Activated naive CD8-positive, alpha-beta T cell treated with anti-CD3 and anti-CD28 coated beads, Interleukin-2, amount 10 ng/mL, durations not matched to agents 7 days and 5 days (primary cell): ENCODE results near the gene ENTPD3. TPM values are rescaled to one million over a fixed set of nuclear protein-coding genes. Genes with fewer than 3 reads are reported as not detected.

Experiments
- ATAC-seq: fragments of 150-1000 bp; cut with Tn5 transposase; one replicate; pipeline ENCODE4 v1.10.0; 2021; ENCODE audit warnings: low read depth, moderate library complexity
- POLR2A ChIA-PET: fragments of 350-600 bp; sonication (Branson Sonifier 250); formaldehyde crosslinking; loops from one replicate; lab custom pipeline; 2021; ENCODE audit warnings: antibody characterized with exemption; lab: Charles Lee
- DNase-seq: peaks from one replicate; pipeline ENCODE4 v3.0.0; 2021
- H3K27ac Mint-ChIP-seq: one replicate; pipeline ENCODE4 v1.8.0; 2022; ENCODE audit warnings: mild to moderate bottlenecking, mixed read lengths
- H3K27me3 Mint-ChIP-seq: one replicate; pipeline ENCODE4 v1.8.0; 2022; ENCODE audit warnings: mild to moderate bottlenecking, moderate library complexity, mixed read lengths
- H3K36me3 Mint-ChIP-seq: one replicate; pipeline ENCODE4 v1.8.0; 2021; ENCODE audit warnings: mild to moderate bottlenecking, mixed read lengths
- H3K4me1 Mint-ChIP-seq: one replicate; pipeline ENCODE4 v1.8.0; 2021; ENCODE audit warnings: mixed read lengths
- H3K4me3 Mint-ChIP-seq: one replicate; pipeline ENCODE4 v1.8.0; 2022; ENCODE audit warnings: mild to moderate bottlenecking, moderate library complexity, mixed read lengths
- H3K9me3 Mint-ChIP-seq: one replicate; pipeline ENCODE4 v1.8.0; 2021; ENCODE audit warnings: mixed read lengths
- total RNA-seq, 2 experiments: library from RNA; stranded (reverse); gene quantifications; one replicate each; pipeline ENCODE4 v1.2.3, GENCODE V29; 2021

Gene ENTPD3
- total RNA-seq, 2 experiments from 2014 or later, result not detected

DNA sequence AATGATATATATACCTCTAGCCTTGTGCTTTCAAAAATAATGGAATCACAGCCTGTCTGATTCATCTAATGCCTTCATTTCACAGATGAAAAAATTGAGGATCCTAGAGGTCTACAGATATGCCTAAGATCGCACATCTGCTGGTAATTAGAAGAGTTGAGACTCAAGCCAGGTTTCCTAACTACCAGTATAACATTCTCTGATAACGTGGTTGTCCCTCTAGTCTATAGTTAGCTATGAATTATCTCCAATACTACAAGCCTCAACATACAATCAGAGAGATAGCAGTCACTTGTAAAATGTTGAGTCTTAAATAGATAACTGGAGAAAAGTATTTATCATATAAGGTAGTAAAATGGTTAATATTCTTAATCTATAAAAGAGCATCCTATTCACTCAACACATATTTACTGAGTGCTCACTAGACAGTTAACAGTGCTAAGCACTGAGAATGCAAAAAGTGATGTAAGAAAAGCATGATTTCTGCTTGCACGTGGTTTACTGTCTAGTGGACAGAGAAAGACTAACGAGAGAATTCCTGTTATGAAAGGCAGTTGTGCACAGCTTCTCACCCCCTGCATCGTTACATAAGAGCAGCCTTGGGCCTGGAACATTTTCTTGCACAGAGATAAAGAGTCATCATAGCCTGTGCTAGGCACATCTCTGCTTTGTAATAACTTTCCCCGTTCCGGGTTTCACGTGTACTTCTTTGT is 4.9 kb upstream of the ENTPD3 start:
- Mint-ChIP-seq H3K4me1 (peaks cover 10% of the 10 kb centered on the region), H3K4me3 (no peak overlapping the region), H3K9me3 (no peaks in the 10 kb centered on the region), H3K27me3 (peaks cover 5% of the 10 kb centered on the region), H3K27ac (no peak overlapping the region), H3K36me3 (no peaks in the 10 kb centered on the region)
- no peak for DNase-seq
- ATAC-seq, result no peak
- POLR2A ChIA-PET, result no interaction called here

DNA sequence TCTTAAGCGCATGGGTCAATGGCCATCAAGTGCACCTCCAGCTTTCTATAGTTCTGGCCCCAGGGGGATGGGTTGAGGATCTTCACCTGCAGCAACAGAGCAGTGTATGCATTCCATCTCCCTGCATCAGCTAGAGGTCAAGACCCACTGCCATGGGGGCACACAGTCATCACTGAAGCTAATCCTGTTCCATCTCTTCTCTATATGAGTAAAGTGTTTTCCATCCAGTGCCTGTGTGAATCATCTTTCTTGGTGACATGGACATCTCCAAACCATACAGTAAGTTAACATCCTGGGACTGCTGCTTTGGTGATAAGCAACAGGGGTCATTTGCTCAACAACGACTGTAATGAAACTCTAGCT is 4.4 kb upstream of the ENTPD3 start:
- Mint-ChIP-seq H3K9me3 (no peaks in the 10 kb centered on the region), H3K4me1 (peaks cover 13% of the 10 kb centered on the region), H3K36me3 (no peaks in the 10 kb centered on the region), H3K4me3 (no peak overlapping the region), H3K27me3 (peaks cover 10% of the 10 kb centered on the region), H3K27ac (no peak overlapping the region)
- DNase-seq, result no peak
- ATAC-seq, result no peak
- POLR2A ChIA-PET, result no interaction called here

DNA sequence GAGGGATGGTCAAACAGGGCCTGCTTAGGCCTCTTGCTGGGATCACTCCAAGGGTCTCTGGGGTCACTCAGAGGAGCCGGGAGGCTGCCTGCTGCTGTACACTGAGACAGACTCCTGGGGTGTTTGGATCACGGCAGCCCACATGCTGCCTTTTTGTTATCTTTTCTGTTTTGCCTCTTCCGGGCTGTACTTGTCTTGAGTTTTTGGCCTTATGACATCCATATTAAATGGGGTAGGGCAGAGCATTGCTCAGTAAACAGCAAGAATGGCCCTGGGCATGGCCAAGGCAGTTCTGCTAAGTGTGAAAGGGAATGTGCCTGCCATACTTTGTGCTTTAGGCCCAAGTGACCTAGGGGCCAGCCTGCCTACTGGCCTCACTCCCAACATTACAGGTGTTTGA is 771 bp upstream of the ENTPD3 start:
- no peaks in the 10 kb centered on the region for H3K36me3 Mint-ChIP-seq
- DNase-seq, result no peak
- peak overlapping the region; percentile 69 for H3K4me3 Mint-ChIP-seq
- ATAC-seq, result no peak
- H3K9me3 Mint-ChIP-seq, result no peaks in the 10 kb centered on the region
- H3K4me1 Mint-ChIP-seq, result peaks cover 6% of the 10 kb centered on the region
- POLR2A ChIA-PET, result no interaction called here
- peaks cover 20% of the 10 kb centered on the region for H3K27me3 Mint-ChIP-seq
- H3K27ac Mint-ChIP-seq, result no peak overlapping the region

DNA sequence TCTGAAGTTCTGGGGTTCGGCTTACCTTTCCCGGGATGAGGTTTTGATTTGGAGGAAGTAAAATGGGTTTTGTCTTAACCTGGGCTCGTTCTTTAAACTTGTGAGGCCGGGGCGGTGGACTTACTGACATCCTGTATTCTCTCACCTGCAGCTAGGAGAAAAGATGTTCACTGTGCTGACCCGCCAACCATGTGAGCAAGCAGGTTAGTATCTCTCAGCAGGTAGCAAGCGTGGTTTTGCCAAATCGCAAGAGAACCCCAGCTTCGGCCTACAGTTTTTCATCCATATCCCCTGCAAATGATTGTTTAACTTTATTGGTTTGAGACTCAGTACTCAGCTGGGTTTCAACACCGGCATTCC is 891 bp downstream of the ENTPD3 start:
- Mint-ChIP-seq H3K27ac (no peak overlapping the region), H3K4me3 (no peak overlapping the region), H3K27me3 (peaks cover 20% of the 10 kb centered on the region), H3K36me3 (no peaks in the 10 kb centered on the region), H3K4me1 (peaks cover 6% of the 10 kb centered on the region), H3K9me3 (no peaks in the 10 kb centered on the region)
- DNase-seq (no peak), ATAC-seq (no peak)
- POLR2A ChIA-PET, result no interaction called here

DNA sequence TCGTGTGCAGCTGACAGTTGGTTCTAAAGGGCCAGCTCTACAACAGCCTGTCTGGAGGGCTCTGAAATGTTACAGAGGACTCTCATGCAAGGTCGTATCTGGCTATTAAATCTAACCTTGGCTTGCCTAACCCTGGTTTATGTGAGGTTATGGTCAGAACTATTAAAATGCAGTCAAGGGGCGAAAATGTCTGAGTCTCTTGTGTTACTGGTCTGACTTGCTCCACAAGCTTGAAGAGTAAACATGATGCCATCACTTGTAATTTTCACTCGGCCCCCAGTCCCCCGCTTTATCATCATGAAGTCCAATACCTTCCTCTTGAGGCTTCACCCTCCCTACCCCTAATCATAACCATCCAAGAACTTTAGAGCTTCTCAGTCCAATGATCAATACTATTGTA is 9.4 kb downstream of the ENTPD3 start:
- ATAC-seq (no peak), DNase-seq (no peak)
- Mint-ChIP-seq H3K36me3 (no peaks in the 10 kb centered on the region), H3K27ac (no peak overlapping the region), H3K4me3 (no peak overlapping the region), H3K4me1 (no peaks in the 10 kb centered on the region), H3K27me3 (no peaks in the 10 kb centered on the region), H3K9me3 (no peaks in the 10 kb centered on the region)
- POLR2A ChIA-PET, result no interaction called here

GRCh38 chr3:40397129-40397528 is 10.1 kb downstream of the ENTPD3 start:
- Mint-ChIP-seq H3K27me3 (no peaks in the 10 kb centered on the region), H3K4me1 (no peaks in the 10 kb centered on the region), H3K36me3 (no peaks in the 10 kb centered on the region), H3K27ac (no peak overlapping the region), H3K4me3 (no peak overlapping the region), H3K9me3 (no peaks in the 10 kb centered on the region)
- DNase-seq (no peak), ATAC-seq (no peak)
- POLR2A ChIA-PET, result no interaction called here

DNA sequence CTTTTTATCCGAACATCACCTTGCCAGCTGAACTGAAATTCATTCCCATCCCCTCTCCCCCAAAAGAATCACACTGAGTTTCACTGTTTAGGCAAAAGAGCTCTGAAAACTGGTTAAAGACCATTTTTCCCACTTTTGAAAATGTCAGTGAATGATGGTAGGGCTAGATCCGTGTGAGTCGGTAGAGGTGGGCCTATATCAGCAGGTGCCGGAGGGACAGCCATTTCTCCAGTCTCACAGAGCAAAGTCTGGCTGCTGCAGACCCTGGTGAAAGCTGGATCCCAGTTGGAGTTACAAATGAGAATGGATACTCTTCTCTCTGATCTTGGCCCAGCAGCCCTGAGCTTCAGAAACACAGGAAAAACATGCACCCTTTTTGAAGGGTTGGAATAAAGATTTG is 10.9 kb downstream of the ENTPD3 start:
- Mint-ChIP-seq H3K27me3 (no peaks in the 10 kb centered on the region), H3K4me1 (no peaks in the 10 kb centered on the region), H3K27ac (no peak overlapping the region), H3K9me3 (no peaks in the 10 kb centered on the region), H3K4me3 (no peak overlapping the region), H3K36me3 (no peaks in the 10 kb centered on the region)
- no peak for ATAC-seq
- POLR2A ChIA-PET, result no interaction called here
- DNase-seq, result no peak

GRCh38 chr3:40398346-40398745 is 11.4 kb downstream of the ENTPD3 start:
- Mint-ChIP-seq H3K9me3 (no peaks in the 10 kb centered on the region), H3K4me1 (no peaks in the 10 kb centered on the region), H3K27ac (no peak overlapping the region), H3K27me3 (no peaks in the 10 kb centered on the region), H3K4me3 (no peak overlapping the region), H3K36me3 (no peaks in the 10 kb centered on the region)
- POLR2A ChIA-PET, result no interaction called here
- DNase-seq (no peak), ATAC-seq (no peak)

DNA sequence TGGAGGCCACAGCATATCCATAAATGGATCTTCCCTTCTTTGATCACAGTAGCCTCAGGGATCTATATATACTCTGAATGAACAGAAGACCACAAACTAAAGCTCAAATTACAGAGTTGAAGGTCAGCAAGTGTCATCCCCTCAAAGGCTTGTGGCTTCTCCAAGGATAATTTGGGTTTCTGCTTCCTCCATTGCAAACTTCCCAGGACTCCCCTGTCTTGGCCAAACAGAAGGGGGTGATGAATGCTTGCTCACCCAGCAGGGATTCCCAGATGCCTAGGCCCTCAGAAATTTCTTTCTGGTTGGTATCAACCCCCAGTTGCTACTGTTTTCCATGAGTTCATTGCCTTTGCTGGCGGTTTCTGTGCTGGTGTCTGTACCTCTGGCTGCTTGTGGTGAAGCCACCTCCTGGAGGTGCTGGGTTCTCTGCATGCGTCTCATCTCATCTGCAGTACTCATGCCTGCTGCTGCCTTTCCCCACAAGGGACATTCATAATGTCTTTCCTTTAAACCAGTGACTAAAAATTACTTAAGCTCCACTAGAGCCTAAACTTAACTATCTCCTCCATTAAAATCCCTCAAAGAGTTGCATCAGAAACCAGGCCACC is 17.7 kb downstream of the ENTPD3 start:
- Mint-ChIP-seq H3K27ac (no peak overlapping the region), H3K4me3 (no peak overlapping the region), H3K36me3 (no peaks in the 10 kb centered on the region), H3K4me1 (no peaks in the 10 kb centered on the region), H3K27me3 (no peaks in the 10 kb centered on the region), H3K9me3 (no peaks in the 10 kb centered on the region)
- no peak for ATAC-seq
- POLR2A ChIA-PET, result no interaction called here
- DNase-seq, result no peak

GRCh38 chr3:40407007-40407406 is 20.0 kb downstream of the ENTPD3 start:
- ATAC-seq, result no peak
- Mint-ChIP-seq H3K9me3 (no peaks in the 10 kb centered on the region), H3K4me1 (no peaks in the 10 kb centered on the region), H3K27ac (no peak overlapping the region), H3K36me3 (no peaks in the 10 kb centered on the region), H3K4me3 (no peak overlapping the region), H3K27me3 (no peaks in the 10 kb centered on the region)
- DNase-seq, result no peak
- POLR2A ChIA-PET, result interaction anchor here (0.8 kb wide), 1 partner anchor 176 kb away, joined by 3 read pairs; no protein-coding TSS in a partner anchor

GRCh38 chr3:40407611-40408010 is 20.6 kb downstream of the ENTPD3 start:
- no peak for ATAC-seq
- no peaks in the 10 kb centered on the region for H3K4me1 Mint-ChIP-seq
- no peak for DNase-seq
- POLR2A ChIA-PET, result interaction anchor here (0.8 kb wide), 1 partner anchor 175 kb away, joined by 3 read pairs; no protein-coding TSS in a partner anchor
- no peak overlapping the region for H3K27ac Mint-ChIP-seq
- no peaks in the 10 kb centered on the region for H3K9me3 Mint-ChIP-seq
- H3K36me3 Mint-ChIP-seq, result no peaks in the 10 kb centered on the region
- no peak overlapping the region for H3K4me3 Mint-ChIP-seq
- H3K27me3 Mint-ChIP-seq, result no peaks in the 10 kb centered on the region

DNA sequence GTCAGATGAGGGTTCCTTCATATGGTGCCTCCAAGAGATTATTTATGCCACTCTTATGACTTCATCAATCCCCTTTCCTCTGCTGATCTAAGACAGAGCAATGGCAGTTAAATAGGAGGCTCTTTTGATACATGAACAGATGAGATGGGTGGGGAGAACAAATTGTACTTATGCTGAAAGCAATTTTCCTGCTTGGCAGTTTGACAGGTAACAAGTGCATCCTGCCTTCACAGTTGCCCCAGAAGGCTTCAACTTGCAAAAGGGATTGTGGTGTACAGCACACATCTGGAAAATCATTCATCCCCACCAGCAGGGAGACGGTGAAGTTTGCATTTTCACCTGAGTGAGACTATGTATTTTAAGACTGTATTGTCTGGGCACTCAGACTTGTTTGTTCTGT is 27.3 kb downstream of the ENTPD3 start:
- Mint-ChIP-seq H3K36me3 (no peaks in the 10 kb centered on the region), H3K4me1 (no peaks in the 10 kb centered on the region), H3K9me3 (no peaks in the 10 kb centered on the region), H3K27ac (no peak overlapping the region), H3K4me3 (no peak overlapping the region), H3K27me3 (peaks cover 5% of the 10 kb centered on the region)
- ATAC-seq (no peak), DNase-seq (no peak)
- POLR2A ChIA-PET, result no interaction called here

DNA sequence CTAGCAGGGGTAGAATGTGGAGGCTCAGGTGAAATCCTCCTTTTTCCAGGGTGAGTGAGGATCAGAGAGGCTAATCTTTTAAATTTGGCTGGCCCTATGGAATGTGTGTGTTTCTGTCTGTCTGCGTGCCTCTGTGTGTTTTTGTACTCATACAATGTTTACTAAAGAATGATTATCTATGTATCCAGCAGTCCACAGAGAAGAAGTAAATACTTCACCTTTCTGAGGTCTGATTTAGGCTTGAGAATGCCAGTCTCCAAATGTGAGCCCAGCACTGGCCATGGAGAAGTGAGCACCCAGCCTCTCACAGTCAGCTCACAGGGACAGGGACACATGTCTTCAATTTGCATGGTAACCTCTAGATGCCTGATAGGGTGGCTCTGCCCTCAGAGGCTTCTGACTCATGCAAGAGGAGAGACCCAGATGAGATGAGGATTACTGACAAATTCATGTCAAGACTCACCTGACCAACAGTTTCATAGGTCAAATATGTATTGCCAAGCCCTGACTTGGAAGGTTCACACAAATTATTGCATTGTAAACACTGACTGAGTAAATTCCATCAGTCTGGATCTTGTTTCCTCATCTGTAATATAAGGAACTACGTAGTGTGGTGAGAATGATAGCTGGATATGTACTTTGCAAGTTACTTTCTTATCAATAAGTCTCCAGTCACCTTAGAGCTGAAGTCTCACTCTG is 31.0 kb downstream of the ENTPD3 start:
- Mint-ChIP-seq H3K36me3 (peaks cover 2% of the 10 kb centered on the region), H3K4me1 (peaks cover 3% of the 10 kb centered on the region), H3K4me3 (no peak overlapping the region), H3K27ac (no peak overlapping the region), H3K9me3 (no peaks in the 10 kb centered on the region), H3K27me3 (peaks cover 7% of the 10 kb centered on the region)
- ATAC-seq (no peak), DNase-seq (no peak)
- POLR2A ChIA-PET, result no interaction called here

DNA sequence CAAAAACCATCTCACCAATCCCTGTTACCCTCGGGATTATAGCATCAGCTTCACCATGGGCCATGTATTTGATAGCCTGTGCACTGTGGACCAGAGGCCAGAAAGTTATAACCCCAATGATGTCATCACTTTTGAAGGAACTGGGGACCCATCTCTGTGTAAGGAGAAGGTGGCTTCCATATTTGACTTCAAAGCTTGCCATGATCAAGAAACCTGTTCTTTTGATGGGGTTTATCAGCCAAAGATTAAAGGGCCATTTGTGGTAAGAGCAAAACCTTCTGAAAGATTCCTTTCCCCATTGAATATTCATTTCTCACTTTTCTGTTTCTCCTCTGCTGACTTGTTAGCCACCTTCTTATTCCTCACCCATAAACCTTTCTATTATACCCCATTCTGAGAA is 35.9 kb downstream of the ENTPD3 start:
- DNase-seq, result no peak
- no peak overlapping the region for H3K27ac Mint-ChIP-seq
- peaks cover 6% of the 10 kb centered on the region for H3K4me1 Mint-ChIP-seq
- POLR2A ChIA-PET, result no interaction called here
- H3K9me3 Mint-ChIP-seq, result no peaks in the 10 kb centered on the region
- no peak overlapping the region for H3K4me3 Mint-ChIP-seq
- H3K36me3 Mint-ChIP-seq, result peaks cover 2% of the 10 kb centered on the region
- no peak for ATAC-seq
- H3K27me3 Mint-ChIP-seq, result peaks cover 3% of the 10 kb centered on the region
